Left lung (tissue), 14 donors: ENCODE results near the gene BLVRB. TPM values are rescaled to one million over a fixed set of nuclear protein-coding genes. Genes with fewer than 3 reads are reported as not detected.

Experiments used
- ATAC-seq: fragments of 200-7000 bp; cut with Tn5 transposase; one replicate; pipeline ENCODE4 v1.9.1; 2020; ENCODE audit warnings: moderate library complexity
- DNase-seq, 4 donors: peaks; one replicate each; pipeline ENCODE4 v3.0.0-alpha.2; 2013 to 2020
- H3K27ac ChIP-seq, 2 donors: fragments of 200-600 bp; sonication (generic) in 1 of 2; one replicate each; pipeline versions ENCODE4 v1.5.0 to v1.8.0; 2020 to 2021
- H3K27me3 ChIP-seq, 2 donors: fragments of 200-600 bp; sonication (generic) in 1 of 2; one replicate each; pipeline versions ENCODE4 v1.5.0 to v1.8.0; 2020 to 2021
- H3K36me3 ChIP-seq, 2 donors: fragments of 200-600 bp; sonication (generic) in 1 of 2; one replicate each; pipeline versions ENCODE4 v1.5.0 to v1.8.0; 2020 to 2021
- H3K4me1 ChIP-seq, 2 donors: fragments of 200-600 bp; one replicate each; pipeline ENCODE4 v1.8.0; 2021
- H3K4me3 ChIP-seq, 2 donors: fragments of 200-600 bp; sonication (generic) in 1 of 2; one replicate each; pipeline versions ENCODE4 v1.5.0 to v1.8.0; 2020 to 2021; ENCODE audit warnings: mild to moderate bottlenecking in 1 of 2
- H3K9me3 ChIP-seq, 2 donors: fragments of 200-600 bp; sonication (generic) in 1 of 2; one replicate each; pipeline versions ENCODE4 v1.5.0 to v1.8.0; 2020 to 2021
- CTCF ChIP-seq, 2 donors: fragments of 200-600 bp; sonication (generic) in 1 of 2; IDR thresholded peaks; one replicate each; pipeline versions ENCODE4 v1.5.0 to v1.8.0; 2021; ENCODE audit warnings: antibody characterized with exemption in 2 of 2
- intact Hi-C, 2 donors: fragments of 100-400 bp; cut with DNase I; formaldehyde crosslinking; loops; one replicate each; pipeline versions ENCODE4 v1.11.2 to v1.14.2; 2022
- long read RNA-seq, 12 donors: library from polyadenylated mRNA in 2 of 12; unstranded in 2 of 12; transcript quantifications; one replicate each; pipeline ENCODE4 v2.0.0 and lab custom pipeline, GENCODE V29; 2019 to 2026
- polyA plus RNA-seq, 6 donors: library from polyadenylated mRNA; unstranded; fragments of 120-200 nt; gene quantifications; one replicate each; pipeline ENCODE4 v1.2.1, GENCODE V29; 2013; ENCODE audit not compliant: insufficient read length in 6 of 6
- total RNA-seq, 2 donors: library from RNA; stranded (reverse); fragmentation: NEBNext Ultra II Directional; extraction: Animal tissue kit (Norgen Biotek cat#: 25700); gene quantifications; one replicate each; pipeline ENCODE4 v1.2.1, GENCODE V29; 2021
- donor health status: DM: no; HTN: yes; CAD: no.
- donor health status: DM: no; HTN: no; CAD: no.

Gene BLVRB
- total RNA-seq (100 to 1,000 TPM; 123 to 192 TPM), polyA plus RNA-seq (10 to 100 TPM; 45.1 to 65.1 (median 56.8) TPM)
- long read RNA-seq, donor 1, transcript BLVRB-201 (5 exons, 873 nt) = major isoform, 157 of 178 reads
- long read RNA-seq, donor 1, partial matches to known transcripts = 17 of 178 reads
- long read RNA-seq, donor 1, other reads (novel, unspliced or antisense) = 0 of 178 reads
- long read RNA-seq, donor 2, transcript BLVRB-201 (5 exons, 873 nt) = major isoform, 51 of 71 reads
- long read RNA-seq, donor 2, transcript BLVRB-204 (3 exons, 676 nt) = minor isoform, 6 of 71 reads
- long read RNA-seq, donor 2, partial matches to known transcripts = 13 of 71 reads
- long read RNA-seq, donor 2, other reads (novel, unspliced or antisense) = 0 of 71 reads
- long read RNA-seq, donor 3, transcript BLVRB-201 (5 exons, 873 nt) = major isoform, 46 of 56 reads
- long read RNA-seq, donor 3, partial matches to known transcripts = 9 of 56 reads
- long read RNA-seq, donor 3, other reads (novel, unspliced or antisense) = 0 of 56 reads
- long read RNA-seq, donor 4, transcript BLVRB-201 (5 exons, 873 nt) = major isoform, 254 of 269 reads
- long read RNA-seq, donor 4, partial matches to known transcripts = 4 of 269 reads
- long read RNA-seq, donor 4, other reads (novel, unspliced or antisense) = 10 of 269 reads
- long read RNA-seq, donor 5, transcript BLVRB-201 (5 exons, 873 nt) = major isoform, 47 of 56 reads
- long read RNA-seq, donor 5, partial matches to known transcripts = 5 of 56 reads
- long read RNA-seq, donor 5, other reads (novel, unspliced or antisense) = 0 of 56 reads
- long read RNA-seq, donor 6, transcript BLVRB-201 (5 exons, 873 nt) = major isoform, 69 of 78 reads
- long read RNA-seq, donor 6, partial matches to known transcripts = 8 of 78 reads
- long read RNA-seq, donor 6, other reads (novel, unspliced or antisense) = 0 of 78 reads
- long read RNA-seq, donor 7, transcript BLVRB-201 (5 exons, 873 nt) = major isoform, 41 of 198 reads
- long read RNA-seq, donor 7, partial matches to known transcripts = 150 of 198 reads
- long read RNA-seq, donor 7, other reads (novel, unspliced or antisense) = 6 of 198 reads
- long read RNA-seq, donor 8, transcript BLVRB-201 (5 exons, 873 nt) = major isoform, 32 of 35 reads
- long read RNA-seq, donor 8, partial matches to known transcripts = 0 of 35 reads
- long read RNA-seq, donor 8, other reads (novel, unspliced or antisense) = 0 of 35 reads
- long read RNA-seq, donor 9, partial matches to known transcripts = 0 of 1 reads
- long read RNA-seq, donor 9, other reads (novel, unspliced or antisense) = 0 of 1 reads
- long read RNA-seq, donor 10, transcript BLVRB-206 (5 exons, 767 nt) = minor isoform, 7 of 565 reads
- long read RNA-seq, donor 10, transcript BLVRB-201 (5 exons, 873 nt) = major isoform, 529 of 565 reads
- long read RNA-seq, donor 10, partial matches to known transcripts = 2 of 565 reads
- long read RNA-seq, donor 10, other reads (novel, unspliced or antisense) = 24 of 565 reads
- long read RNA-seq, donor 11 = 0 reads
- long read RNA-seq, donor 12, transcript BLVRB-201 (5 exons, 873 nt) = major isoform, 42 of 44 reads
- long read RNA-seq, donor 12, partial matches to known transcripts = 0 of 44 reads
- long read RNA-seq, donor 12, other reads (novel, unspliced or antisense) = 0 of 44 reads

- TF ChIP-seq CTCF (IDR thresholded peaks at IDR 0.05) = no peak
- Histone ChIP-seq H3K27me3 (peaks cover 0 to 37% of the 10 kb centered on the region in 2 donors), H3K9me3 (no peaks in the 10 kb centered on the region), H3K4me3 (peak within 1 kb of the TSS; percentile 57 to 75), H3K4me1 (peaks cover 12 to 58% of the 10 kb centered on the region in 2 donors), H3K27ac (peak within 1 kb of the TSS; percentile 86 to 93), H3K36me3 (no peaks in the 10 kb centered on the region)
- intact Hi-C loops = no loop called here
- DNase-seq (peak; percentile 99 to 100 (median 100)), ATAC-seq (peak; percentile 89)
Observed at GRCh38 chr19:40465557-40466218, at the start of gene BLVRB. BLVRB (minus strand) TSS chr19:40465745; CDS start chr19:40465688, 57 bp downstream.

GRCh38 chr19:40513741-40514315, 48.3 kb upstream of the BLVRB start:
- no peak for TF ChIP-seq CTCF (IDR thresholded peaks at IDR 0.05)
- H3K27me3 ChIP-seq = peaks cover 34 to 89% of the 10 kb centered on the region in 2 donors
- no peak for ATAC-seq

GRCh38 chr19:40513345-40513678, 47.8 kb upstream of the BLVRB start:
- H3K4me3 ChIP-seq = no peak overlapping the region
- peaks cover 31 to 89% of the 10 kb centered on the region in 2 donors for H3K27me3 ChIP-seq
- H3K9me3 ChIP-seq = no peaks in the 10 kb centered on the region
- H3K4me1 ChIP-seq = peaks cover 0 to 7% of the 10 kb centered on the region in 2 donors
- ATAC-seq = no peak
- H3K36me3 ChIP-seq = no peaks in the 10 kb centered on the region
- no peak for DNase-seq
- H3K27ac ChIP-seq = no peak overlapping the region
- intact Hi-C loops = no loop called here
- no peak for TF ChIP-seq CTCF (IDR thresholded peaks at IDR 0.05)

More at GRCh38 chr19:40513741-40514315, 48.3 kb upstream of the BLVRB start:
- no peak for DNase-seq
- no peaks in the 10 kb centered on the region for H3K9me3 ChIP-seq
- intact Hi-C loops = no loop called here
- peaks cover 0 to 7% of the 10 kb centered on the region in 2 donors for H3K4me1 ChIP-seq
- no peaks in the 10 kb centered on the region for H3K36me3 ChIP-seq
- no peak overlapping the region for H3K4me3 ChIP-seq
- H3K27ac ChIP-seq = no peak overlapping the region
